Fibroblast of mammary gland (primary cell): ENCODE results near the gene RHBDD2.

ENCODE experiments used
- DNase-seq: peaks from one replicate; pipeline ENCODE4 v3.0.0-alpha.2; 2010; ENCODE audit warnings: low read depth
- H3K4me3 ChIP-seq: 2 replicates; pipeline ENCODE4 v1.5.1; 2011; ENCODE audit warnings: low read depth, mild to moderate bottlenecking, low read length, moderate library complexity; ENCODE audit not compliant: control insufficient read depth
- TF ChIP-seq, protein P1 (sequence below): conservative IDR thresholded peaks from 2 replicates; pipeline ENCODE4 v1.5.1; 2011; ENCODE audit warnings: low read depth, low read length, inconsistent platforms; ENCODE audit not compliant: control insufficient read depth, insufficient read depth

The RHBDD2 gene

GRCh38 chr7:75916685-75917634 lies 38.1 kb downstream of the RHBDD2 start:
- DNase-seq, result no peak
- TF ChIP-seq, protein P1, sequence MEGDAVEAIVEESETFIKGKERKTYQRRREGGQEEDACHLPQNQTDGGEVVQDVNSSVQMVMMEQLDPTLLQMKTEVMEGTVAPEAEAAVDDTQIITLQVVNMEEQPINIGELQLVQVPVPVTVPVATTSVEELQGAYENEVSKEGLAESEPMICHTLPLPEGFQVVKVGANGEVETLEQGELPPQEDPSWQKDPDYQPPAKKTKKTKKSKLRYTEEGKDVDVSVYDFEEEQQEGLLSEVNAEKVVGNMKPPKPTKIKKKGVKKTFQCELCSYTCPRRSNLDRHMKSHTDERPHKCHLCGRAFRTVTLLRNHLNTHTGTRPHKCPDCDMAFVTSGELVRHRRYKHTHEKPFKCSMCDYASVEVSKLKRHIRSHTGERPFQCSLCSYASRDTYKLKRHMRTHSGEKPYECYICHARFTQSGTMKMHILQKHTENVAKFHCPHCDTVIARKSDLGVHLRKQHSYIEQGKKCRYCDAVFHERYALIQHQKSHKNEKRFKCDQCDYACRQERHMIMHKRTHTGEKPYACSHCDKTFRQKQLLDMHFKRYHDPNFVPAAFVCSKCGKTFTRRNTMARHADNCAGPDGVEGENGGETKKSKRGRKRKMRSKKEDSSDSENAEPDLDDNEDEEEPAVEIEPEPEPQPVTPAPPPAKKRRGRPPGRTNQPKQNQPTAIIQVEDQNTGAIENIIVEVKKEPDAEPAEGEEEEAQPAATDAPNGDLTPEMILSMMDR, result no peak
- H3K4me3 ChIP-seq, result peak overlapping the region; percentile 92

DNA sequence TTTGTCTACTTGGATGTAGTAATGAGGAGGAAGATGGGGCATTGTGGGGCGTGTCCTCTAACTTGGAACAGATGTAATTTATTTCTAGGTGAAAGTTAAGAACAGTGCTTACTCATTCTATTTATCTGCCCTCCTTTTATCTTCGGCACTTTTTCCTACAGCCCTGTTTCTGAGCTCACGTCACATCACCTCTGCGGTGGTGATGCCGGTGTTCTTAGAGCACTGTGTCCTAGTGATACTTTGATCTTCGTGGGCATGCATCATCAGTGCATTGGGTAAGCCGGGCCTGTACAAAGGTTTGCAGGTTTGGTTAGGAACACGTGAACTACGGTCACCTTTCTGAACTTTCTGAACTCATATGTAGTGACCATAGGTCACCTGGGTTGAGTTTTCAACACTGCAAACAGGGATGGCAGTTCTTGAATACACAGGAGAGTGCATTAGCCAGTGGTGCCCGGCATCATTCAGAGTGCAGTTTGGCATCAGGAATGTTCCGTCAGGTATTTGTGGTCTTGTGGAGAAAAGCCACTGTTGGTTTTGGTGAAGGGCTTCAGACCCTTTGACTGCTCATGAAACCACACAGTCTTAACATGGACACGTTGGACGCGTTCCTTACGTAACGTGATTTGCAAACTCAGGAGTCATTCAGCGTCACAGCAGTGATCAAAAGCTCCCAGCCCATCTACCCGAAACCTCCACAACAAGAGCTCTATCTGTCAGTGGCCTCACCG lies 41.8 kb downstream of the RHBDD2 start:
- TF ChIP-seq, protein P1, result no peak
- H3K4me3 ChIP-seq, result no peak overlapping the region
- peak; percentile 97 for DNase-seq

DNA sequence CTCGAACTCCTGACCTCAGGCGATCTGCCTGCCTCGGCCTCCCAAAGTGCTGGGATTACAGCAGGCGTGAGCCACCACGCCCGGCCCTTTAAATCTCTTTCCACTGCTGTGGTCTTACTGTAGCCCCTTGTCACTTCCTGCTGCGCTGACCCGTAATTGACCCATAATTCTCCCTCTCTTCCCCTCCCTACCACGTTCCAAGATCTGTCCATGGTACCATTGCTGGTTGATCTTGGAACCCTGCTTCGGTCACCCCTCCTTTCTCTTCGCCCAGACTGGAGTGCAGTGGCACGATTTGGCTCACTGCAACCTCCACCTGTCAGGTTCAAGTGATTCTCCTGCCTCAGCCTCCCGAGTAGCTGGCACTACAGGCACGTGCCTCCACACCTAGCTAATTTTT lies 42.6 kb downstream of the RHBDD2 start:
- DNase-seq, result no peak
- no peak overlapping the region for H3K4me3 ChIP-seq

DNA sequence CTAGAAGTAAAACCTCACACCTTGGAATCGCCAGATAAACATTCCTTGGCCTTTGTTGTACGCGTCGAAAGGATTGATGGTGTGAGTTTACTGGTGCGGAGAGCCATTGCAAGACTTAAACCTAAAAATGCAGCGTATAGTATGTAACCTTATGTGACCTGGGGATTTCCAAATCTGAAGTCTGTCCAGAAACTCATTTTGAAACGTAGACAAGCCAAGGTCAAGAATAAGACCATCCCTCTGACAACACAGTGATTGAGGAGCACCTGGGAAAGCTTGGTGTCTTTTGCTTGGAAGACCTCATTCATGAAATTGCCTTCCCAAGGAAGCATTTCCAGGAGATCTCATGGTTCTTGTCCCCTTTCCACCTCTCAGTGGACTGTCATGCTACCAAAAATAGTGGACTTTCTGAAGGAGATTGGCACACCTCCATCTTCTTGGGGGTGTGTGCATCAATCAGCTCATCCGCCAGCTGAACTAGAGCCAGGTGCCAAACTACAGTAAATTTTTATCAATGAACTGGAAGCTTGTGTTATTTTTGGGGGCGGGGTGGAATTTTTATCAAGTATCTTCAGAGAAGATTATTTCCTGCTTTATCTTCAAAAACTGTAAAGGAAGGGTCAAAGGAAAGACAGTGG lies 44.3 kb downstream of the RHBDD2 start:
- DNase-seq, result no peak
- H3K4me3 ChIP-seq, result no peak overlapping the region
- TF ChIP-seq, protein P1, result no peak

More for the DNA sequence above, 42.6 kb downstream of the RHBDD2 start:
- TF ChIP-seq, protein P1, result no peak

DNA sequence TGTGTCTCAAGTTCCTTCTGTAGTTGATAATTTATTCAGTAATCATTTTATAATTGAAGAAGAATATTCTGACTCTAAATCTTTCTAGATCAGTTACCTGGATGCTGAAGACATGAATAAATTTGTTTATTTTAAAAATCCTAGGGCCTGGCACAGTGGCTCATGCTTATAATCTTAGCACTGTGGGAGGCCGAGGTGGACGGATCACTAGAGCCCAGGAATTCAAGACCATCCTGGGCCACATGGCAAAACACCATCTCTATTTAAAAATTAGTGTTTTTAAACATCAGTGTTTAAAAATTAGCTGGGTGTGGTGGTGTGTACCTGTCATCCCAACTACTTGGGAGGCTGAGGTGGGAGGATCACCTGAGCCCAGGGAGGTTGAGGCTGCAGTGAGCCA lies 45.4 kb downstream of the RHBDD2 start:
- no peak overlapping the region for H3K4me3 ChIP-seq
- no peak for DNase-seq
- TF ChIP-seq, protein P1, result no peak

DNA sequence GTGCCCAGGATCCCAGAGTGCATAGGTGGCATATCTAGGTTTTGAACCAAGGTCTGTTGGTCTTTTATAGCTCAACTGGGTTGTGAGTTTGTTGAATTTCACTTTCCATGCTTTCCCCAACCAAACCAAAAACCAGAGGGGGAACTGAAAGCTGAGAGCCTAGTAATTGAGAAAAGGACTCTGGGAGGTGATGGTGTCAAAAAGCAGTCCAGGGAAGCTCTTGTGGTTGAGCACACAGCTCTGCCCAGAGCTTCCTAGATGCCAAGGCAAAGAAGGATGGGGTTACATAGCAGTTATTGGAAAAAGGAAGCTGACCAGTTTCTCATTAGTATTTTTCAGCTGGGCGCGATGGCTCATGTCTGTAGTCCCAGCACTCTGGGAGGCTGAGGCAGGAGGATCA lies 46.1 kb downstream of the RHBDD2 start:
- no peak for DNase-seq
- H3K4me3 ChIP-seq, result no peak overlapping the region
- TF ChIP-seq, protein P1, result no peak
